Left lung (tissue), 10 donors: ENCODE data around the gene SPTLC3. TPM values are rescaled to one million over a fixed set of nuclear protein-coding genes. Genes with fewer than 3 reads are reported as not detected.
A peak's percentile ranks its signal among the peaks of the same experiment; 100 is the strongest.
"Not testable (repeated sequence)": the region's sequence is repeated elsewhere in the genome, so short reads cannot be mapped to it uniquely, and the experiment has no call there.

Experiments
- ATAC-seq: fragments of 200-7000 bp; cut with Tn5 transposase; one replicate; pipeline ENCODE4 v1.9.1; 2020; ENCODE audit warnings: moderate library complexity
- DNase-seq, 4 donors: peaks; one replicate each; pipeline ENCODE4 v3.0.0-alpha.2; 2013 to 2020
- H3K27ac ChIP-seq, 2 donors: fragments of 200-600 bp; sonication (generic) in 1 of 2; one replicate each; pipeline versions ENCODE4 v1.5.0 to v1.8.0; 2020 to 2021
- H3K27me3 ChIP-seq, 2 donors: fragments of 200-600 bp; sonication (generic) in 1 of 2; one replicate each; pipeline versions ENCODE4 v1.5.0 to v1.8.0; 2020 to 2021
- H3K36me3 ChIP-seq, 2 donors: fragments of 200-600 bp; sonication (generic) in 1 of 2; one replicate each; pipeline versions ENCODE4 v1.5.0 to v1.8.0; 2020 to 2021
- H3K4me1 ChIP-seq, 2 donors: fragments of 200-600 bp; one replicate each; pipeline ENCODE4 v1.8.0; 2021
- H3K4me3 ChIP-seq, 2 donors: fragments of 200-600 bp; sonication (generic) in 1 of 2; one replicate each; pipeline versions ENCODE4 v1.5.0 to v1.8.0; 2020 to 2021; ENCODE audit warnings: mild to moderate bottlenecking in 1 of 2
- H3K9me3 ChIP-seq, 2 donors: fragments of 200-600 bp; sonication (generic) in 1 of 2; one replicate each; pipeline versions ENCODE4 v1.5.0 to v1.8.0; 2020 to 2021
- intact Hi-C, 2 donors: fragments of 100-400 bp; cut with DNase I; formaldehyde crosslinking; loops; one replicate each; pipeline versions ENCODE4 v1.11.2 to v1.14.2; 2022
- polyA plus RNA-seq, 6 donors: library from polyadenylated mRNA; unstranded; fragments of 120-200 nt; gene quantifications; one replicate each; pipeline ENCODE4 v1.2.1, GENCODE V29; 2013; ENCODE audit not compliant: insufficient read length in 6 of 6
- total RNA-seq, 2 donors: library from RNA; stranded (reverse); fragmentation: NEBNext Ultra II Directional; extraction: Animal tissue kit (Norgen Biotek cat#: 25700); gene quantifications; one replicate each; pipeline ENCODE4 v1.2.1, GENCODE V29; 2021
- TF ChIP-seq, protein P1 (sequence below), 2 donors: fragments of 200-600 bp; sonication (generic) in 1 of 2; IDR thresholded peaks; one replicate each; pipeline versions ENCODE4 v1.5.0 to v1.8.0; 2021; ENCODE audit warnings: antibody characterized with exemption in 2 of 2
- donor health status: DM: no; HTN: yes; CAD: no.
- donor health status: DM: no; HTN: no; CAD: no.

SPTLC3 gene
- total and polyA plus RNA-seq, 8 donors: 10.4 to 25.0 (median 13.9) TPM

GRCh38 chr20:12977328-12978125, 31.2 kb upstream of the SPTLC3 start:
- Histone ChIP-seq H3K27me3 (no peaks in the 10 kb centered on the region), H3K36me3 (no peaks in the 10 kb centered on the region), H3K9me3 (no peaks in the 10 kb centered on the region), H3K27ac (no peak overlapping the region), H3K4me3 (no peak overlapping the region), H3K4me1 (no peaks in the 10 kb centered on the region)
- DNase-seq (no peak), ATAC-seq (peak; percentile 53)
- TF ChIP-seq, protein P1, sequence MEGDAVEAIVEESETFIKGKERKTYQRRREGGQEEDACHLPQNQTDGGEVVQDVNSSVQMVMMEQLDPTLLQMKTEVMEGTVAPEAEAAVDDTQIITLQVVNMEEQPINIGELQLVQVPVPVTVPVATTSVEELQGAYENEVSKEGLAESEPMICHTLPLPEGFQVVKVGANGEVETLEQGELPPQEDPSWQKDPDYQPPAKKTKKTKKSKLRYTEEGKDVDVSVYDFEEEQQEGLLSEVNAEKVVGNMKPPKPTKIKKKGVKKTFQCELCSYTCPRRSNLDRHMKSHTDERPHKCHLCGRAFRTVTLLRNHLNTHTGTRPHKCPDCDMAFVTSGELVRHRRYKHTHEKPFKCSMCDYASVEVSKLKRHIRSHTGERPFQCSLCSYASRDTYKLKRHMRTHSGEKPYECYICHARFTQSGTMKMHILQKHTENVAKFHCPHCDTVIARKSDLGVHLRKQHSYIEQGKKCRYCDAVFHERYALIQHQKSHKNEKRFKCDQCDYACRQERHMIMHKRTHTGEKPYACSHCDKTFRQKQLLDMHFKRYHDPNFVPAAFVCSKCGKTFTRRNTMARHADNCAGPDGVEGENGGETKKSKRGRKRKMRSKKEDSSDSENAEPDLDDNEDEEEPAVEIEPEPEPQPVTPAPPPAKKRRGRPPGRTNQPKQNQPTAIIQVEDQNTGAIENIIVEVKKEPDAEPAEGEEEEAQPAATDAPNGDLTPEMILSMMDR (IDR thresholded peaks at IDR 0.05): no peak
- intact Hi-C loops: no loop called here

GRCh38 chr20:12978126-12978394, 30.7 kb upstream of the SPTLC3 start:
- Histone ChIP-seq H3K27ac (no peak overlapping the region), H3K36me3 (no peaks in the 10 kb centered on the region), H3K9me3 (no peaks in the 10 kb centered on the region), H3K27me3 (no peaks in the 10 kb centered on the region), H3K4me1 (no peaks in the 10 kb centered on the region), H3K4me3 (no peak overlapping the region)
- DNase-seq (no peak), ATAC-seq (no peak)
- intact Hi-C loops: no loop called here
- TF ChIP-seq, protein P1 (IDR thresholded peaks at IDR 0.05): no peak

DNA sequence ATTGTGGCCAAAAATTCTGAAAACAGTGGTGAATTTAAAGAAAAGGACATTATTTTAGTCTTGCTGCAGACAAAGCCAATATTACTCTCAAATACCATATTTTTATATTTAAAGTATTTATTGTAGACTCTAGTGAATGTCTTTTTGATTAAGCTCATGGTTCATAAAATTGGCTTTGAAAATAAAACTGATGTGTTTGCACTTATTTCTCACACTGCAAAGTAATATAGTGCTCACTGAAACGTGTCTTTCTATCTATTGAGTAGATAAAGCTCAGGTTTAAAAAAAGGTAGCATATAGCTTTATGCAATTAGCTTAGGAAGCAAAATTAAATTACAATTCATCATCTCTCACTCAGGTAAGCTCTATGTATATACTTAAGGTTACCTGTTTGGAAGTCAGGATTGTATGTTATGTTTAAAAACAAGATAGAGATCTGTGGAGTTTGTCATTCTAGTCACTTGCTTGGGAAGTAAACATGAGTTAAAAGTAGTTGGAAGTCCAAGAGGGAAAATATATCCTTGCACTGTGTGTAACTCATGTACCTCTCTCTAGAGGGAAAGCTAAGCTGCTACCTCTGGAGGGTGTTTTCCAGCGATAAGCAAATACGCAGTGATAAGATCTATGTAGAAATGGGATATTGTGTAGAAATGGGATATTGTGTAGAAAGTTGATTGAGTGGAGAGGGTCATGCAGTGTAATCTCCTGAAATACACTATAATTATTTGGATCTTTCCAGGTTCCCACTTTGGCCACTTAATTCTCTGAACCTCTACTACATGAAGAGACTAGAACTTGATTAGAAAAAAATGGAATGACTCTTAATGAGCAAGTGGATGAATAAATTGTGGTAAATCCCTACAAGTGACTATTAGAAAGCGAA, 29.9 kb upstream of the SPTLC3 start:
- no peaks in the 10 kb centered on the region for H3K9me3 ChIP-seq
- intact Hi-C loops: no loop called here
- H3K27ac ChIP-seq: no peak overlapping the region
- no peaks in the 10 kb centered on the region for H3K27me3 ChIP-seq
- ATAC-seq (no peak), DNase-seq (no peak)
- no peaks in the 10 kb centered on the region for H3K4me1 ChIP-seq
- no peak overlapping the region for H3K4me3 ChIP-seq
- no peaks in the 10 kb centered on the region for H3K36me3 ChIP-seq
- TF ChIP-seq, protein P1 (IDR thresholded peaks at IDR 0.05): no peak

DNA sequence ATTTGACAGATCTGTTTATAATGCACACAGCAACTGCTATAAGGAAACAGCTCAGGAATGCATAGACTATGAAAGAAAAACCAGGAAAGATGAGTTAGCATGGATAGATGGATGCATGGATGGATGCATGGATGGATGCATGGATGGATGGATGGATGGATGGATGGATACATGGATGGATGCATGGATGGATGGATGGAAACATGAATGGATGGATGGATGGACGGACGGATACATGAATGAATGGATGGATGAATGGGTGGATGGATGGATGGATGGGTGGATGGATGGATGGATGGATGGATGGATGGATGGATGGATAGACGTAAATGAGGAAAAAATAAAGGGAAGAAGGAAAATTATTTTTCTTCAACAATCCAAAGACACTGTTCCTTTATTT, 29.1 kb upstream of the SPTLC3 start:
- ATAC-seq, intact Hi-C loops: not testable (repeated sequence)

DNA sequence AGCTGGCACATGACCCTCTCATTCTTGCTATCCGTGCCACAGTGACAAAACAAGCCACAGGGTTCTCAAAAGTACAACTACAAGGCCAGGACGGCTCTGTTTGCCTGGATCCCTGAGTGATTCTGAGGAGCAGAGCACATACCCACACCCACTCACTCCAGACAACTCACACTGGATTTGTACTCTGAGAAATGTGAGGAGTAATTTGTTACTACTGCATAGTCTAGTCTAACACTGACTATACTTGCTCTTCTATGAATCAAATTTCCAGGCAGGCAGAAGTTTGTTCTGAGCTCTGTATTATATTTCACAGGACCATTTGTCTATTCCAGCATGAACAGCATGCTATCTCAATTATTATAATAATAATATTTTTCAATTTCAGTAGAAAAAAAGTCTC, 26.7 kb upstream of the SPTLC3 start:
- no peak overlapping the region for H3K4me3 ChIP-seq
- no peak overlapping the region for H3K27ac ChIP-seq
- TF ChIP-seq, protein P1 (IDR thresholded peaks at IDR 0.05): no peak
- no peaks in the 10 kb centered on the region for H3K9me3 ChIP-seq
- no peak for DNase-seq
- H3K36me3 ChIP-seq: no peaks in the 10 kb centered on the region
- H3K27me3 ChIP-seq: no peaks in the 10 kb centered on the region
- no peak for ATAC-seq
- intact Hi-C loops: no loop called here
- no peaks in the 10 kb centered on the region for H3K4me1 ChIP-seq

More for the DNA sequence above, 29.1 kb upstream of the SPTLC3 start:
- not testable (repeated sequence) for H3K4me3 ChIP-seq, DNase-seq, H3K27ac ChIP-seq, H3K9me3 ChIP-seq, H3K27me3 ChIP-seq, H3K4me1 ChIP-seq, H3K36me3 ChIP-seq
